Kidney (tissue), 22 donors: ENCODE results near the gene SLC5A9. TPM values are rescaled to one million over a fixed set of nuclear protein-coding genes. Genes with fewer than 3 reads are reported as not detected.

ENCODE experiments used
- DNase-seq, 5 donors: peaks; one replicate each; pipeline ENCODE4 v3.0.0-alpha.2; 2013 to 2020
- FAIRE-seq: peaks from 2 replicates; lab custom pipeline; 2012; peaks lifted over from hg19 to GRCh38; lab: Jason Lieb, UNC
- H3K27ac ChIP-seq, 2 donors: one replicate each; pipeline ENCODE4 v1.7.0; 2013; ENCODE audit warnings: low read depth in 2 of 2, low read length in 2 of 2, inconsistent platforms in 1 of 2
- H3K27me3 ChIP-seq: one replicate; pipeline ENCODE4 v1.7.1; 2013; ENCODE audit warnings: low read length, inconsistent platforms; ENCODE audit not compliant: control insufficient read depth, insufficient read depth
- H3K36me3 ChIP-seq, 3 donors: one replicate each; pipeline versions ENCODE4 v1.7.0 to v1.7.1; 2013; ENCODE audit warnings: low read length in 3 of 3, control low read depth in 1 of 3, inconsistent platforms in 1 of 3; ENCODE audit not compliant: insufficient read depth in 3 of 3, control insufficient read depth in 2 of 3
- H3K4me1 ChIP-seq, 3 donors: one replicate each; pipeline versions ENCODE4 v1.7.0 to v1.7.1; 2013; ENCODE audit warnings: low read length in 3 of 3, inconsistent platforms in 1 of 3, low read depth in 1 of 3; ENCODE audit not compliant: control insufficient read depth in 2 of 3, insufficient read depth in 2 of 3
- H3K4me3 ChIP-seq, 3 donors: one replicate each; pipeline versions ENCODE4 v1.7.0 to v1.8.1; 2013; ENCODE audit warnings: low read length in 3 of 3, control low read depth in 1 of 3, inconsistent platforms in 1 of 3
- H3K9ac ChIP-seq, 3 donors: one replicate each; pipeline versions ENCODE4 v1.7.0 to v1.7.1; 2013; ENCODE audit warnings: low read length in 3 of 3, control low read depth in 1 of 3, inconsistent platforms in 1 of 3
- H3K9me3 ChIP-seq, 3 donors: one replicate each; pipeline versions ENCODE4 v1.7.0 to v1.7.1; 2013; ENCODE audit warnings: low read length in 3 of 3, control low read depth in 1 of 3, inconsistent platforms in 1 of 3; ENCODE audit not compliant: control insufficient read depth in 2 of 3, insufficient read depth in 1 of 3
- intact Hi-C: fragments of 100-400 bp; cut with DNase I; formaldehyde crosslinking; loops from one replicate; pipeline ENCODE4 v1.11.1; 2022
- long read RNA-seq, 10 donors: library from polyadenylated mRNA in 1 of 10; unstranded in 1 of 10; transcript quantifications; one replicate each; pipeline ENCODE4 v2.0.0 and lab custom pipeline, GENCODE V29; 2021 to 2026
- polyA plus RNA-seq: library from polyadenylated mRNA; stranded (reverse); fragments of 350-450 nt; fragmentation: Illumina TruSeq; extraction: RNeasy Lipid Tissue Mini Kit (QIAGEN cat#74804); gene quantifications from one replicate; pipeline ENCODE4 v1.2.3, GENCODE V29; 2014; ENCODE audit warnings: low read depth, low replicate concordance; ENCODE audit not compliant: insufficient read depth
- total RNA-seq: library from RNA; stranded (reverse); fragmentation: NEBNext Ultra II Directional; extraction: Animal tissue kit (Norgen Biotek cat#: 25700); gene quantifications from one replicate; pipeline ENCODE4 v1.2.1, GENCODE V29; 2021
- TF ChIP-seq, protein P1 (sequence below): IDR thresholded peaks from 3 replicates; pipeline ENCODE4 v1.5.1; 2012; ENCODE audit warnings: mild to moderate bottlenecking, moderate library complexity, borderline replicate concordance; ENCODE audit not compliant: insufficient read depth; ENCODE audit errors: extremely low read depth
- donor health status: control.
- donor health status: control.
- donor health status: control.
- donor health status: control.
- donor health status: control.
- donor health status: DM: yes; HTN: yes; CAD: no.
- donor health status: Normal renal cell carcinoma (clear cell type).

SLC5A9 gene
- total RNA-seq (2.3 TPM), polyA plus RNA-seq (4.4 TPM)
- long read RNA-seq, donor 1: 0 reads
- long read RNA-seq, donor 2: 0 reads
- long read RNA-seq, donor 3, partial matches to known transcripts: 0 of 2 reads
- long read RNA-seq, donor 3, other reads (novel, unspliced or antisense): 0 of 2 reads
- long read RNA-seq, donor 4, partial matches to known transcripts: 0 of 1 reads
- long read RNA-seq, donor 4, other reads (novel, unspliced or antisense): 0 of 1 reads
- long read RNA-seq, donor 5: 0 reads
- long read RNA-seq, donor 6: 0 reads
- long read RNA-seq, donor 7, partial matches to known transcripts: 2 of 7 reads
- long read RNA-seq, donor 7, other reads (novel, unspliced or antisense): 5 of 7 reads
- long read RNA-seq, donor 8, partial matches to known transcripts: 0 of 1 reads
- long read RNA-seq, donor 8, other reads (novel, unspliced or antisense): 0 of 1 reads
- long read RNA-seq, donor 9, partial matches to known transcripts: 0 of 1 reads
- long read RNA-seq, donor 9, other reads (novel, unspliced or antisense): 0 of 1 reads
- long read RNA-seq, donor 10, partial matches to known transcripts: 0 of 1 reads
- long read RNA-seq, donor 10, other reads (novel, unspliced or antisense): 0 of 1 reads

DNA sequence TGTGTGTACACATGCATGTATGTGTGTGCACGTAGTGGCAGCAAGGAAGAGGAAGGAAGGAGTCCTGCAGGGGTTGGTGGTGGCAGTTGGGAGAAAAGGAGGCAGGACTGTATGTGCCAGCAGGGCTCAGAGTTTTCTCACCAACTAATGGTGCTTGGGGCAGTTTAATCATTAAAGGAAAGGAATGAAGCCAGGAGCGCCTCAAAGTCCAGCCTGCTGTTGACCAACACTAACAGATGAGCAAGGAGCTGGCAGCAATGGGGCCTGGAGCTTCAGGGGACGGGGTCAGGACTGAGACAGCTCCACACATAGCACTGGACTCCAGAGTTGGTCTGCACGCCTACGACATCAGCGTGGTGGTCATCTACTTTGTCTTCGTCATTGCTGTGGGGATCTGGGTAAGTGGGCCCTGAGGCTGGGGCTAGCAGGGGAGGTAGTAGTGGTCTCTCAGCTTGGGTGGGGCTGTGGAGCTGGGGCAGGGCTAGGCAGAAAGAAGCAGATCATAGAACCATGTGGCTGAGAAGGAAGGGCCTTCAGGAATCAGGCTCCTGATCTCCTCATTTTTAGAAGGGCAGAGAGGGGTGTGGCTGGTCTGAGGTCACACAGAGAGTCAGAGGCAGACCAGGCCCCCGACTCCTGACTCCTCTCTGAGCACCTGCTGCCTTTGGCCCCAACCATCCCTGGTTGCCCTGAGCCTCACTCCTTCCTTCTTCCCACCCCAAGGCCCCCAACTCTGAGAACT lies at the start of gene SLC5A9:
Gene SLC5A9, plus strand, starts transcription at position 216 of the 742 bp plus-strand sequence. Its CDS starts 21 bp downstream, at position 237.
- peak in 2 of 5 donors; percentile 37 to 40 for DNase-seq
- peaks cover 0 to 19% (median 18%) of the 10 kb centered on the region in 3 donors for H3K4me1 ChIP-seq
- intact Hi-C loops: no loop called here
- FAIRE-seq: no peak
- H3K36me3 ChIP-seq: peaks cover 0 to 6% (median 0%) of the 10 kb centered on the region in 3 donors
- peaks cover 0 to 3% (median 0%) of the 10 kb centered on the region in 3 donors for H3K9me3 ChIP-seq
- H3K9ac ChIP-seq: no peak within 1 kb of the TSS
- peak within 1 kb of the TSS; percentile 24 to 69 for H3K27ac ChIP-seq
- H3K4me3 ChIP-seq: peak within 1 kb of the TSS in 1 of 3 donors; percentile 45
- TF ChIP-seq, protein P1, sequence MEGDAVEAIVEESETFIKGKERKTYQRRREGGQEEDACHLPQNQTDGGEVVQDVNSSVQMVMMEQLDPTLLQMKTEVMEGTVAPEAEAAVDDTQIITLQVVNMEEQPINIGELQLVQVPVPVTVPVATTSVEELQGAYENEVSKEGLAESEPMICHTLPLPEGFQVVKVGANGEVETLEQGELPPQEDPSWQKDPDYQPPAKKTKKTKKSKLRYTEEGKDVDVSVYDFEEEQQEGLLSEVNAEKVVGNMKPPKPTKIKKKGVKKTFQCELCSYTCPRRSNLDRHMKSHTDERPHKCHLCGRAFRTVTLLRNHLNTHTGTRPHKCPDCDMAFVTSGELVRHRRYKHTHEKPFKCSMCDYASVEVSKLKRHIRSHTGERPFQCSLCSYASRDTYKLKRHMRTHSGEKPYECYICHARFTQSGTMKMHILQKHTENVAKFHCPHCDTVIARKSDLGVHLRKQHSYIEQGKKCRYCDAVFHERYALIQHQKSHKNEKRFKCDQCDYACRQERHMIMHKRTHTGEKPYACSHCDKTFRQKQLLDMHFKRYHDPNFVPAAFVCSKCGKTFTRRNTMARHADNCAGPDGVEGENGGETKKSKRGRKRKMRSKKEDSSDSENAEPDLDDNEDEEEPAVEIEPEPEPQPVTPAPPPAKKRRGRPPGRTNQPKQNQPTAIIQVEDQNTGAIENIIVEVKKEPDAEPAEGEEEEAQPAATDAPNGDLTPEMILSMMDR: no peak
- H3K27me3 ChIP-seq: no peaks in the 10 kb centered on the region

- intact Hi-C loops: no loop called here
- H3K36me3 ChIP-seq: no peaks in the 10 kb centered on the region
- no peak overlapping the region for H3K4me3 ChIP-seq
- FAIRE-seq (no peak), DNase-seq (no peak)
- TF ChIP-seq, protein P1: no peak
- no peaks in the 10 kb centered on the region for H3K9me3 ChIP-seq
- no peak overlapping the region for H3K9ac ChIP-seq
- H3K4me1 ChIP-seq: no peaks in the 10 kb centered on the region
- no peaks in the 10 kb centered on the region for H3K27me3 ChIP-seq
- H3K27ac ChIP-seq: no peak overlapping the region
Measured at GRCh38 chr1:48175116-48175515, 47.4 kb upstream of the SLC5A9 start.

DNA sequence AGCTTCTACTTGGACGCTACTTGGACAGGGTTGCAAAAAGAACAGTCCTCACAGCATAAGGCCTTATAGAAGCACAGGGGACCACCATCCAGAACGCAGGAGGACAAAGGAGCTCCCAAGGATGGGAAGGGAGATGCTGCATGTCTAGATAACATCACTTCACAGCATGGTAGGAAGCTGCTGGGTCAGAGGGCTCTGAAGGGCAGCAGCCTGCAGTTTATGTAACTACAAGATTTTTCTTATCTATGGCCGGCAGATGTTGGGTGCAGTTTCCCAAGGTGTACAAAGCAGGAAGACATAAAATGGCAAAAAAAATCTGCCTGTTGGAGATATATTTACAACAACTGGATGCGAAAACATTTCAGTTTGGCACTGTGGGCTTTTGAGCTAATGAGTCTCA lies 45.3 kb upstream of the SLC5A9 start:
- FAIRE-seq (no peak), DNase-seq (peak in 1 of 5 donors; percentile 32)
- no peak overlapping the region for H3K27ac ChIP-seq

More for the DNA sequence above, 45.3 kb upstream of the SLC5A9 start:
- H3K9me3 ChIP-seq: no peaks in the 10 kb centered on the region
- intact Hi-C loops: no loop called here
- no peak overlapping the region for H3K4me3 ChIP-seq
- no peaks in the 10 kb centered on the region for H3K36me3 ChIP-seq
- no peaks in the 10 kb centered on the region for H3K27me3 ChIP-seq
- H3K9ac ChIP-seq: no peak overlapping the region
- H3K4me1 ChIP-seq: peaks cover 0 to 6% (median 1%) of the 10 kb centered on the region in 3 donors
- TF ChIP-seq, protein P1: no peak
